Astrocyte of the spinal cord (primary cell): Measurements from ENCODE around the gene CASKIN2.

Source experiments
- DNase-seq: peaks from one replicate; pipeline ENCODE4 v3.0.0; 2011; ENCODE audit warnings: low read depth, low spot score
- H3K4me3 ChIP-seq: 2 replicates; pipeline ENCODE4 v1.5.1; 2011; ENCODE audit warnings: low read depth, mild to moderate bottlenecking, low read length, moderate library complexity
- CTCF ChIP-seq: IDR thresholded peaks from 2 replicates; pipeline ENCODE4 v1.5.1; 2012; ENCODE audit warnings: low read depth, mild to moderate bottlenecking, low read length, inconsistent platforms
- in situ Hi-C: cut with HindIII; loops from 2 replicates; pipeline ENCODE4 v1.10.0; 2017; ENCODE audit warnings: low sequenced_read_pairs

Gene CASKIN2

GRCh38 chr17:75493476-75494129 is 21.7 kb downstream of the CASKIN2 start:
- in situ Hi-C loops: no loop called here
- no peak for TF ChIP-seq CTCF
- H3K4me3 ChIP-seq: no peak overlapping the region
- DNase-seq: no peak

GRCh38 chr17:75492555-75493168 is 22.7 kb downstream of the CASKIN2 start:
- TF ChIP-seq CTCF: no peak
- in situ Hi-C loops: no loop called here
- no peak overlapping the region for H3K4me3 ChIP-seq
- DNase-seq: no peak

GRCh38 chr17:75491680-75492079 is 23.7 kb downstream of the CASKIN2 start:
- in situ Hi-C loops: no loop called here
- no peak for TF ChIP-seq CTCF
- no peak for DNase-seq
- no peak overlapping the region for H3K4me3 ChIP-seq

- TF ChIP-seq CTCF: no peak
- DNase-seq: no peak
- no peak overlapping the region for H3K4me3 ChIP-seq
- in situ Hi-C loops: no loop called here
These were observed 24.2 kb downstream of the CASKIN2 start for GRCh38 chr17:75490953-75491649.

- no peak overlapping the region for H3K4me3 ChIP-seq
- TF ChIP-seq CTCF: no peak
- no peak for DNase-seq
- in situ Hi-C loops: no loop called here
These were observed 25.1 kb downstream of the CASKIN2 start for GRCh38 chr17:75490173-75490743.

GRCh38 chr17:75489511-75489955 is 25.8 kb downstream of the CASKIN2 start:
- in situ Hi-C loops: no loop called here
- DNase-seq: no peak
- H3K4me3 ChIP-seq: no peak overlapping the region
- no peak for TF ChIP-seq CTCF
